ENCODE results near the gene RAB28. TPM values are rescaled to one million over a fixed set of nuclear protein-coding genes. Genes with fewer than 3 reads are reported as not detected.

The RAB28 gene
- total RNA-seq, 1 donor from 2014 or later, result 19.3 TPM

DNA sequence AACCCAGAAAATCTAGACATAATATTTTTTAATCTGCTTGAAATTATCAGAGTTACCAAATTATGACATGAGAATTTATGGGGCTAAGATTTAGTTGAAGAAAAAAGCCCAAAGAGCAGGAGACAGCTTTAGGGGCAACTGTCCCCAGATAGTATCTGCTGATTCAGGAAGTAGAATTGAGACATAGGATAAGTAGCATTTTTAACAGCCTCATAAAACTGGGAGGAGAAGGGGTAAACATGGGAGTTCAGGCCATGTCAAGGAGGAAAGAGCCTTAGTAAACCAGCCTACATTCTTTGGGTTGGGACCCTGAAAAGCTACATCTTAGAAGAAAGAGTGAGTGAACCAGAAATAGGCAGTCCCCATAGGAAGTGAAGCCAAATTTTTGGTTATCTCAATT lies 9.7 kb upstream of the RAB28 start:
- intact Hi-C loops (cut with micrococcal nuclease), result no loop called here
- Mint-ChIP-seq H3K27ac (no peak overlapping the region), H3K27me3 (ENCODE audit: insufficient read depth) (peaks cover 30% of the 10 kb centered on the region), H3K9me3 (no peaks in the 10 kb centered on the region), H3K4me3 (no peak overlapping the region), H3K36me3 (ENCODE audit: low read depth) (no peaks in the 10 kb centered on the region), H3K4me1 (ENCODE audit: low read depth) (no peaks in the 10 kb centered on the region)
- DNase-seq (ENCODE audit: low spot score), result no peak

DNA sequence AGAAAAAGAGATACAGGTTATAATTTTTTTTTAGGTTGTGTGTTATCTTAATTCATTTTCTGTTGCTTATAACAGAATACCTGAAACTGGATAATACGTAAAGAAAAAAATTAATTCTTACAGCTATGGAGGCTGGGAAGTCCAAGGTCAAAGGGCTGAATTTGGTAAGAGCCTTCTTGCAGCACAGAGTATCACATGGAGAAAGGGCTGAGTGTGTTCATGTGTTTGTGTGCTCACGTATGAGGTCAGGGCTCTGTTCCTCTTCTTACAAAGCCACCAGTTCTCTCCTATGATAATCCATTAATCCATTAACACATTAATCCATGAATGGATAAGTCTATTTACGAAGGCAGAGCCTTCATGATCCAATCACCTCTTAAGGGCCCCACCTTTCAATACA lies 8.6 kb upstream of the RAB28 start:
- intact Hi-C loops (cut with micrococcal nuclease), result no loop called here
- Mint-ChIP-seq H3K4me3 (no peak overlapping the region), H3K27ac (no peak overlapping the region), H3K27me3 (ENCODE audit: insufficient read depth) (peaks cover 23% of the 10 kb centered on the region), H3K4me1 (ENCODE audit: low read depth) (no peaks in the 10 kb centered on the region), H3K9me3 (no peaks in the 10 kb centered on the region), H3K36me3 (ENCODE audit: low read depth) (no peaks in the 10 kb centered on the region)
- no peak for DNase-seq (ENCODE audit: low spot score)

DNA sequence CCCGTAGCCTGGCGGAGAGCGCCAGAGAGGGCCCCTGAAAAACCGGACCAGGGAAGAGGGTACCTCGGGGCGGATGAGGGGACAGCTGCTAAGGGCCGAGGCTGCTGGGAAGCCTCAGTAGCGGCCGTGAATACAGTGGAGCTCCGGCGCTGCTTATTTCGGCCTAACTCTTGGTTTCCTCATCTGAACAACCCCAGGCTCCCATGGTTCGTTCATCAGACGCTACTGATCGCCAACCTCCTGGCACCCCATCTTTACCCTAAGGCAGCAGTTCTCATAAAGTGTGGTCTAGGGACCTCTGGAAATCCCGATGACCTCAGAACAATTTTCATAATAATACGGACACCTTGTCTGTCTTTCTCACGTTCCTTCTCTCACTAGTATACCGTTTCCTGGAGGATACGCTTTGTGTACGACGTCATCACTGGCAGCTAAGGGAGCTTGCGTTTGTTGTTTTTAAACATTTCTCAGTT lies 645 bp upstream of the RAB28 start:
- intact Hi-C loops (cut with micrococcal nuclease), result loop anchor here (1.0 to 5.0 kb wide), 5 partner anchors 31 to 1520 kb away; no protein-coding TSS in a partner anchor
- peaks cover 16% of the 10 kb centered on the region for H3K27me3 Mint-ChIP-seq (ENCODE audit: insufficient read depth)
- peak; percentile 13 for DNase-seq (ENCODE audit: low spot score)
- H3K36me3 Mint-ChIP-seq (ENCODE audit: low read depth), result peaks cover 2% of the 10 kb centered on the region
- peak overlapping the region; percentile 91 for H3K4me3 Mint-ChIP-seq
- H3K4me1 Mint-ChIP-seq (ENCODE audit: low read depth), result peaks cover 26% of the 10 kb centered on the region
- peak overlapping the region; percentile 96 for H3K27ac Mint-ChIP-seq
- H3K9me3 Mint-ChIP-seq, result no peaks in the 10 kb centered on the region

DNA sequence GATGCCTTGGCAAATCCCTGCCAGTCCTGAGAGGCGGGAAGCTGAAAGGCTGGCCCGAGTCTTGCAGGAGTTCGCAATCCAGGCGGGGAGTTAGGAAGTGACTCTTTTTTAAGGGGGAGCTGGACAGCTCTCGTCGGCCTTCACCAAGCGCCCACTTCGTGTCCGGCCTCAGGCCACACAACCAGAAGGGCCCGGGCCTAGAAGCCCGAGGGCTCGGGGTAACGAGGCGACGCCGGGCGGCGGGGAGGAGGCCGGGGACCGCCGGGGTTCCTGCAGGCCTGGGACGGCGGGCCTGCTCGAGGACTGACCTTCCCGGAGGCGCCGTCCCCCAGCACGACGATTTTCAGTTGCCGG lies 395 bp downstream of the RAB28 start:
- peaks cover 26% of the 10 kb centered on the region for H3K4me1 Mint-ChIP-seq (ENCODE audit: low read depth)
- H3K27ac Mint-ChIP-seq, result peak overlapping the region; percentile 71
- peak overlapping the region; percentile 91 for H3K4me3 Mint-ChIP-seq
- no peak for DNase-seq (ENCODE audit: low spot score)
- intact Hi-C loops (cut with micrococcal nuclease), result loop anchor here (1.0 to 5.0 kb wide), 5 partner anchors 30 to 1521 kb away; no protein-coding TSS in a partner anchor
- no peaks in the 10 kb centered on the region for H3K9me3 Mint-ChIP-seq
- H3K27me3 Mint-ChIP-seq (ENCODE audit: insufficient read depth), result peaks cover 16% of the 10 kb centered on the region
- peaks cover 2% of the 10 kb centered on the region for H3K36me3 Mint-ChIP-seq (ENCODE audit: low read depth)

DNA sequence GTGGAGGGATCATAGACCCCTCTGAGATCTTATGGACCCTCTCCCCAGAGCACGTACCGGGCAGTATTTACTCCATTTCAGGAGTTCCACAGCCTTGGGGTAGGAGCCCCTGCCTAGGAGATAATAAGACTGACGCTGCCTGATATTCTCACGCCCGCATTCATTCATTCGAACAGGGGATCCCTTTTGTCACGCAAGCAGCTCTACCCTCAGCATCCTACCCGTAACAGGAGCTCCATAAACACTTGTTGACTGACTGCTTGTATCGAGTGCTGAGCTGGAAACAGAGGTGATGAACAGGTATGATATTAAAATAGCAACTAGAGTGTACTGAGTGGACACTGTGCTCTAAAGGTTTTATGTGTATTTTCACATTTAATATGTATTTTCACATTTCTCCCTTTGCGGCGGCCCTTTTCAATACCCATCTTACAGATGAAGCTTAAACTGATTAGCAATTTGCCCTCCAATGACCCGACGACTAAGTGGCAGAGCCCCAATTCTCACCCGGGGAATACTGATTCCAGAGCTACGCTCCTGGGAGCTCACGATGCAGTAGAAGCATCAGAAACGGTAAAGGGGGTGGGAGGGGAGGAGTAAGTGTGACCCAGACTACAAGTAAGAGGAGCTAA lies 888 bp downstream of the RAB28 start:
- Mint-ChIP-seq H3K4me1 (ENCODE audit: low read depth) (peaks cover 26% of the 10 kb centered on the region), H3K36me3 (ENCODE audit: low read depth) (peaks cover 3% of the 10 kb centered on the region), H3K9me3 (no peaks in the 10 kb centered on the region), H3K27me3 (ENCODE audit: insufficient read depth) (peaks cover 16% of the 10 kb centered on the region), H3K4me3 (peak overlapping the region; percentile 91), H3K27ac (peak overlapping the region; percentile 71)
- DNase-seq (ENCODE audit: low spot score), result peak; percentile 5
- intact Hi-C loops (cut with micrococcal nuclease), result loop anchor here (5.0 kb wide), 1 partner anchor 96 kb away; no protein-coding TSS in a partner anchor

DNA sequence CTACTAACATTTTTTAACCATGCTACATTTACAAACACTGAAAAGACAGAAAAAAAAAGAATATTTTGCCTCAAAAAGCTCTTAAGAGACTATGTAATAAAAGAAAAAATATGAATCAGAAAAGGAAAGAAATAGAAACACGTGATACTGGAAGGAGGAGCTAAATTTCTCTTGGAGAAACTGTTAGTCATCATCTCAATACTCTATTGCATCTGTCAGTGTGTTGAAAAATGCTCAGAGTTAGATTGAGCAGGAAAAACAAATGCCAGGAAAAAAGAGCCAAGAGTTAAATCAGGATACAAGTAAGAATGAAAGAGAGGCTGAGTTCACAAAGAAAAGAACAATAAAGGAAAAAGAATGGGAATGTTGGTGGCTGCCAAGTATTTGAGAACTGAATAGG lies 2.6 kb downstream of the RAB28 start:
- Mint-ChIP-seq H3K27me3 (ENCODE audit: insufficient read depth) (peaks cover 8% of the 10 kb centered on the region), H3K27ac (no peak overlapping the region), H3K36me3 (ENCODE audit: low read depth) (peaks cover 9% of the 10 kb centered on the region), H3K9me3 (no peaks in the 10 kb centered on the region), H3K4me1 (ENCODE audit: low read depth) (peaks cover 32% of the 10 kb centered on the region), H3K4me3 (peak overlapping the region; percentile 59)
- no peak for DNase-seq (ENCODE audit: low spot score)
- intact Hi-C loops (cut with micrococcal nuclease), result loop anchor here (5.0 kb wide), 1 partner anchor 94 kb away; no protein-coding TSS in a partner anchor

DNA sequence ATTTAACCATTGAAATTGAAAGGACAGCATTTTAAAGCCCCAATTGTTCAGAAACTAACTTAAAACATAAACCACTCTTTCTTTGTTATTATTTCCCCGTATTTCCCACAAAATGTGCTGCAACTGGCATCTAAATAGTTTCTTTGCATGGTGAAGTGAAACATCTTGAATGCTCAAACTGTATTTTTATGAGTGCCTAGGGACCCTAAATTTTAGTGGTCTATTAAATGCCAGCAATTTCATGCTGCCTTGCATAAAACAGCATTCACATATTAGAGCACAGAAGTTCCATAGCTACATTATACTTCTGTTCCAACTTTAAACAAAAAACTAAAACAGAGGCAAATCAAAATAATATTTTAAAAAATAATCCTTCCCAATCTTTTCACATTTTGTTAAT lies 5.4 kb downstream of the RAB28 start:
- H3K36me3 Mint-ChIP-seq (ENCODE audit: low read depth), result peaks cover 9% of the 10 kb centered on the region
- intact Hi-C loops (cut with micrococcal nuclease), result no loop called here
- peaks cover 26% of the 10 kb centered on the region for H3K4me1 Mint-ChIP-seq (ENCODE audit: low read depth)
- H3K27ac Mint-ChIP-seq, result no peak overlapping the region
- no peaks in the 10 kb centered on the region for H3K27me3 Mint-ChIP-seq (ENCODE audit: insufficient read depth)
- H3K4me3 Mint-ChIP-seq, result no peak overlapping the region
- H3K9me3 Mint-ChIP-seq, result no peaks in the 10 kb centered on the region
- DNase-seq (ENCODE audit: low spot score), result no peak

DNA sequence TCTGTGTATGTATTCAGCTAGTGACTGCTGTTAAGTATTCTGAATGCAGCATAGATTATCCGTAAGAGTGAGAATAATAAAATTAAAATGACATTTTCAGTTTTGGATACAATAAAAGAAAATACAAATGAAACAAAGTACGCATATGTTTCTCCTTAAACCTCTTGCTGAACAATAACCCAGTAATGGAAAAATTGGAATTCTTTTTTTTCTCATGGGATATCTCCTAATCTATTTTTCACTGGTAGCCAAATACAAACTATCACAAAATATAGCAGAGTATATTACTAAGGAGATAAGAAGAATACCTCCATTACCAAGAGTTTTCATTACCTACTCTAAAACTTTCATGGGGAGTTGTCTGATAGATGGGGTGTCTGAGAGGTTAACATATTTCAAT lies 6.0 kb downstream of the RAB28 start:
- no peak overlapping the region for H3K27ac Mint-ChIP-seq

DNA sequence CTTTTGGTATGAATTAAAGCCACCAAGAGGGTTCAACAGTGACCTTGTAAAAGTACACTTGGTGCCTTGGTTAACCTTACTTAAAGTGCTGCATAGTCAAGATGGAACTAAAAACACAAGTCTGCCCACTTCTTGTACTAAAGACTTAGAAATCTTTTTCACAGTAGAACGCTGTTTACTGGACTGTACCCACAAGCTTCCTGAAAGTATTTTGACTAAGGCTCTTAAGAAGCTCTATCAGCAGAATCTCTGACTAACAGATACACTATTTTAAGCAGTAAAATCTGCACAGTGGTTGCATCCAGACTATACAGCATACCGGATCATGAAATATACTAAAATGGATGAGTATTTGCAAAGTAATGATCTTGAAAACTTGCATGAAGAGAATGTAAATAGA lies 7.2 kb downstream of the RAB28 start:
- intact Hi-C loops (cut with micrococcal nuclease), result no loop called here
- no peak overlapping the region for H3K4me3 Mint-ChIP-seq
- no peaks in the 10 kb centered on the region for H3K9me3 Mint-ChIP-seq

More for the DNA sequence above, 6.0 kb downstream of the RAB28 start:
- DNase-seq (ENCODE audit: low spot score), result no peak
- H3K27me3 Mint-ChIP-seq (ENCODE audit: insufficient read depth), result no peaks in the 10 kb centered on the region
- no peaks in the 10 kb centered on the region for H3K9me3 Mint-ChIP-seq
- peaks cover 21% of the 10 kb centered on the region for H3K4me1 Mint-ChIP-seq (ENCODE audit: low read depth)
- peaks cover 10% of the 10 kb centered on the region for H3K36me3 Mint-ChIP-seq (ENCODE audit: low read depth)
- intact Hi-C loops (cut with micrococcal nuclease), result no loop called here
- H3K4me3 Mint-ChIP-seq, result no peak overlapping the region

DNA sequence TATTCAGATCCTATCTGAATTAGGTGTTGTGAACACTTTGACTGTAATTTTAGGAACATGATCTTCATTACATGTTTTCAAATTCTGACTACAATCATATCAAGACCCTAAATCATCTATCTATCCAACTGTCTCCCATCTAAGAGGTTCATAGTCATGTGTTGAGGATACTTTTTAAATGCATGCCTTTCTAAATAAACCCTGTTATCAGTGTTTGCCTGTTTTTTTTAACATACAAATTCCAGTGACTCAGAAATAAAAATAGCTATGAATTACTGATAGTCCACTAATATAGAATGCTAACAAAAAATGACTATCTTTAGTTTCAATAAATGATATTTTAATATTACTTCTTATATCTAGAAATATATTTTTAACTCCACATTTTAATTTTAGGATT lies 8.0 kb downstream of the RAB28 start:
- H3K36me3 Mint-ChIP-seq (ENCODE audit: low read depth), result peaks cover 11% of the 10 kb centered on the region
- no peak overlapping the region for H3K4me3 Mint-ChIP-seq
- no peak for DNase-seq (ENCODE audit: low spot score)
- H3K9me3 Mint-ChIP-seq, result no peaks in the 10 kb centered on the region
- peaks cover 6% of the 10 kb centered on the region for H3K4me1 Mint-ChIP-seq (ENCODE audit: low read depth)
- intact Hi-C loops (cut with micrococcal nuclease), result no loop called here
- H3K27ac Mint-ChIP-seq, result no peak overlapping the region
- no peaks in the 10 kb centered on the region for H3K27me3 Mint-ChIP-seq (ENCODE audit: insufficient read depth)

More for the DNA sequence above, 7.2 kb downstream of the RAB28 start:
- DNase-seq (ENCODE audit: low spot score), result no peak
- Mint-ChIP-seq H3K4me1 (ENCODE audit: low read depth) (peaks cover 12% of the 10 kb centered on the region), H3K36me3 (ENCODE audit: low read depth) (peaks cover 12% of the 10 kb centered on the region), H3K27me3 (ENCODE audit: insufficient read depth) (no peaks in the 10 kb centered on the region), H3K27ac (no peak overlapping the region)

DNA sequence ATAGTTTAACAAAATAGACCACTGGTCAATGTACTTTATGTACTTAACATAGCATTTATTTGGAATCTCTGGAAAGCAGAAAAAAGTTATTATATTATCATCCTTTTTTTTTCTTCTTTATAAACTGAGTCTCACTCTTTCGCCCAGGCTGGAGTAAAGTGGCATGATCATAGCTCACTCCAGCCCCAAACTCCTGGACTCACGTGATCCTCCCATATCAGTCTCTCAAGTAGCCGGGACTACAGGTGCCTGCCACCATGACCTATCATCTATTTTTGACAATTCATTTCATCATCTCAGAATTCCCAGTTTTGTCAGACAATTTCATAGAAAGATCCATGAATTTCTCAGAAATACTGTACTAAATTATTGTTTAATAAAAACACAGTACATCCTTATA lies 12.7 kb downstream of the RAB28 start:
- H3K36me3 Mint-ChIP-seq (ENCODE audit: low read depth), result peaks cover 8% of the 10 kb centered on the region
- intact Hi-C loops (cut with micrococcal nuclease), result no loop called here
- H3K27me3 Mint-ChIP-seq (ENCODE audit: insufficient read depth), result no peaks in the 10 kb centered on the region
- H3K27ac Mint-ChIP-seq, result no peak overlapping the region
- no peak overlapping the region for H3K4me3 Mint-ChIP-seq
- no peaks in the 10 kb centered on the region for H3K9me3 Mint-ChIP-seq
- DNase-seq (ENCODE audit: low spot score), result no peak
- no peaks in the 10 kb centered on the region for H3K4me1 Mint-ChIP-seq (ENCODE audit: low read depth)

DNA sequence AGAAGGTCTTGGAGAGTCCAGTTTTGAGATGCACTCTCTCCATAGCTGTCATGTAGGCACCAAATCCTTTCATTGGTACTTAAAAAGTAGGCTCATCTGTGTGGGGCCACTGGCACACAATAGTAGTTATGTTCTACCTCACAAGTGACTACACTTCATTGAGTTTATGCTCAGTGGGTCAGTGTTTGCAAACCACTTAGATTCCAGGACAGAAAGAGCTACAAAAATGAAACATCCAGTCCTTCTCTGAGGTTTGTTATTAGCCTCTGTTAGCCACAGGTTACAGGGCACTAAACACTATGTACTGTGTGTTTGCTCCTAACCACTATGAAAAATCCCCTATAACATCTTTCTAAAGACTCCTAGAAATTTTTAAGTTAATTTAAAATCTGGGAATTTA lies 13.8 kb downstream of the RAB28 start:
- Mint-ChIP-seq H3K4me1 (ENCODE audit: low read depth) (peaks cover 1% of the 10 kb centered on the region), H3K36me3 (ENCODE audit: low read depth) (peaks cover 11% of the 10 kb centered on the region), H3K9me3 (no peaks in the 10 kb centered on the region), H3K27me3 (ENCODE audit: insufficient read depth) (no peaks in the 10 kb centered on the region), H3K4me3 (no peak overlapping the region), H3K27ac (no peak overlapping the region)
- DNase-seq (ENCODE audit: low spot score), result no peak
- intact Hi-C loops (cut with micrococcal nuclease), result no loop called here

DNA sequence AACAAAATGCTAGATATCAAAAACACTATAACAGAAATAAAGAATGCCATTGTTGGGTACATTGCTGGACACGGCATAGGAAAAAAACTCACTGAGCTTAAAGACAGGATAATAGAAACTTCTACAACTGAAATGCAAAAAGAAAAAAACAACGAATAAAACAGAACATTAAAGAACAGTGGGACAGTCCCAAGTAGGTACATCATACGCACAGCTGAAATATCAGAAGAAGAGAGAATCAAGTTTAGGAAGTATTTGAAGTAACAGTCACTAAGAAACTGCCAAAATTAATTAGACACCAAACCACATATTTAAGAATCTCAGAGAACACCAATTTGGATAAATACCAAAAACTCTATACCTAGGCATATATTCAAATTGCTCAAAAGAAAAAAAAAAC lies 19.2 kb downstream of the RAB28 start:
- H3K4me1 Mint-ChIP-seq (ENCODE audit: low read depth), result peaks cover 15% of the 10 kb centered on the region
- H3K9me3 Mint-ChIP-seq, result no peaks in the 10 kb centered on the region
- H3K27ac Mint-ChIP-seq, result peak overlapping the region; percentile 50
- intact Hi-C loops (cut with micrococcal nuclease), result no loop called here
- DNase-seq (ENCODE audit: low spot score), result no peak
- peaks cover 11% of the 10 kb centered on the region for H3K36me3 Mint-ChIP-seq (ENCODE audit: low read depth)
- no peaks in the 10 kb centered on the region for H3K27me3 Mint-ChIP-seq (ENCODE audit: insufficient read depth)
- no peak overlapping the region for H3K4me3 Mint-ChIP-seq

DNA sequence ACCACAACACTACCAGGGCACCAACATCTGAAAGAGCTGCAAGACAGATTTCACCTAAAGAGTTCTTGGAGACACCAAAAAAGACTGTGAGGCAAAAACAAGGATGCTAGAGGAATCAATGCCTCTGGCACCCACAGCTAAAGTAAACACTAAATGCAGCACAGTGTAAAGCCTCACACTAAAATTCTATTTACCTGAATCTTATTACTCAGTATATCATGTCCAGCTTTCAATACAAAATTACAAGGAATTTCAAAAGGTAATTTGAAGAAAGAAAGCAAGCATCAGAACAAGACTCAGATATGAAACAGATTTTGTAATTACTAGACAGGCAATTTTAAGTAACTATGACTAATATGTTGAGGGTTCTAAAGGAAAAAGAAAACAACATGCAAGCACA lies 19.6 kb downstream of the RAB28 start:
- H3K27me3 Mint-ChIP-seq (ENCODE audit: insufficient read depth), result no peaks in the 10 kb centered on the region
- H3K9me3 Mint-ChIP-seq, result no peaks in the 10 kb centered on the region
- intact Hi-C loops (cut with micrococcal nuclease), result no loop called here
- no peak for DNase-seq (ENCODE audit: low spot score)
- H3K4me3 Mint-ChIP-seq, result no peak overlapping the region
- H3K4me1 Mint-ChIP-seq (ENCODE audit: low read depth), result peaks cover 15% of the 10 kb centered on the region
- peaks cover 14% of the 10 kb centered on the region for H3K36me3 Mint-ChIP-seq (ENCODE audit: low read depth)
- peak overlapping the region; percentile 50 for H3K27ac Mint-ChIP-seq

Data from activated T-helper 1 cell treated with anti-CD3 and anti-CD28 coated beads, Interleukin-12 subunit alpha, Interleukin-12 subunit beta, Interleukin-2, Interleukin-4 antibody, amounts not matched to agents 30 ng/mL and 10 ng/mL and 1 ng/mL, durations not matched to agents 14 hours and 24 hours and 36 hours (primary cell).